Liver (tissue), 3 donors: ENCODE data around the gene LDLRAD4.

ENCODE experiments used
- CTCF ChIP-seq: fragments of 150-350 bp; IDR thresholded peaks from 2 replicates; pipeline ENCODE4 v1.5.1; 2017; ENCODE audit warnings: improper control_type of control experiment, low read depth, low read length; ENCODE audit not compliant: missing input control
- HNF4A ChIP-seq, 2 donors: conservative IDR thresholded peaks; 2 replicates each; pipeline ENCODE4 v1.6.1; 2016; ENCODE audit warnings: antibody characterized with exemption in 2 of 2, mild to moderate bottlenecking in 2 of 2
- HNF4G ChIP-seq: IDR thresholded peaks from 2 replicates; pipeline ENCODE4 v1.6.1; 2016; ENCODE audit warnings: antibody characterized with exemption
- donor health status: healthy.
- donor health status: healthy.

- TF ChIP-seq HNF4G (no peak), HNF4A (conservative IDR thresholded peaks at IDR 0.05) (no peak), CTCF (no peak)
Measured at GRCh38 chr18:13235981-13236380, 17.4 kb downstream of the LDLRAD4 start.
